Measurements from ENCODE around the gene PROSER3. TPM values are rescaled to one million over a fixed set of nuclear protein-coding genes. Genes with fewer than 3 reads are reported as not detected.

The PROSER3 gene
- total and polyA plus RNA-seq, 2 experiments from 2014 or later = 21.8 to 28.0 TPM

DNA sequence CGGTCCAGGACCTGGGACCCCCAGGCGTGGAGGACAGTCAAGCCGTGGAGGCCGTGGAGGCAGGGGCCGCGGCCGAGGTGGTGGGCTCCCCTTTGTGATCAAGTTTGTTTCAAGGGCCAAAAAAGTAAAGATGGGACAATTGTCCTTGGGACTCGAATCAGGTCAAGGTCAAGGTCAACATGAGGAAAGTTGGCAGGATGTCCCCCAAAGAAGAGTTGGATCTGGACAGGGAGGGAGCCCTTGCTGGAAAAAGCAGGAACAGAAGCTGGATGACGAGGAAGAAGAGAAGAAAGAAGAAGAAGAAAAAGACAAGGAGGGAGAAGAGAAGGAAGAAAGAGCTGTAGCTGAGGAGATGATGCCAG is 37.8 kb upstream of the PROSER3 start:
- no peak for DNase-seq (ENCODE audit: low spot score)
- H3K9me2 ChIP-seq (ENCODE audit: insufficient read depth) = no peaks in the 10 kb centered on the region
- Mint-ChIP-seq H3K27me3 (ENCODE audit: insufficient read depth, low read depth, poor library complexity) (peaks cover 32% of the 10 kb centered on the region), H3K27ac (no peak overlapping the region), H3K9me3 (no peaks in the 10 kb centered on the region; the same call in 2 of the 3 replicates), H3K4me1 (peaks cover 20% of the 10 kb centered on the region), H3K36me3 (ENCODE audit: low read depth) (peaks cover 45% of the 10 kb centered on the region), H3K4me3 (peak overlapping the region; percentile 45; the same call in 1 of the 3 replicates)
- H4K20me1 ChIP-seq (replicated peaks; ENCODE audit: insufficient read depth) = peaks cover 11% of the 10 kb centered on the region
- H3K27me3 ChIP-seq (ENCODE audit: insufficient read depth) = no peaks in the 10 kb centered on the region
- no peak overlapping the region for H2AFZ ChIP-seq
- no peak overlapping the region for H3K27ac ChIP-seq (ENCODE audit: low read depth)
- no peak overlapping the region for H3K4me3 ChIP-seq
- no peak for ATAC-seq
- peaks cover 18% of the 10 kb centered on the region for H3K4me1 ChIP-seq (ENCODE audit: insufficient read depth)
- H3K4me2 ChIP-seq = no peak overlapping the region
- H3K79me2 ChIP-seq (replicated peaks; ENCODE audit: insufficient read depth) = peaks cover 21% of the 10 kb centered on the region
- TF ChIP-seq EZH2phosphoT487 (IDR thresholded peaks at IDR 0.05; ENCODE audit: unreplicated experiment) (no peak), STAT1 (IDR thresholded peaks at IDR 0.05; ENCODE audit: unreplicated experiment) (no peak), ZNF114 (CRISPR knock-in tag; IDR thresholded peaks at IDR 0.05) (no peak)
- peaks cover 11% of the 10 kb centered on the region; the same call in 1 of the 2 replicates for H3K36me3 ChIP-seq (ENCODE audit: insufficient read depth)
- H3F3A ChIP-seq (replicated peaks; ENCODE audit: low read depth) = peaks cover 10% of the 10 kb centered on the region; the same call in 1 of the 2 replicates

- Histone ChIP-seq H3K4me2 (no peak overlapping the region), H3K9me2 (ENCODE audit: insufficient read depth) (no peaks in the 10 kb centered on the region), H4K20me1 (replicated peaks; ENCODE audit: insufficient read depth) (peaks cover 11% of the 10 kb centered on the region), H2AFZ (no peak overlapping the region), H3F3A (replicated peaks; ENCODE audit: low read depth) (peaks cover 10% of the 10 kb centered on the region; the same call in 1 of the 2 replicates), H3K79me2 (replicated peaks; ENCODE audit: insufficient read depth) (peaks cover 21% of the 10 kb centered on the region), H3K4me3 (no peak overlapping the region), H3K27ac (ENCODE audit: low read depth) (no peak overlapping the region), H3K4me1 (ENCODE audit: insufficient read depth) (peaks cover 13% of the 10 kb centered on the region), H3K27me3 (ENCODE audit: insufficient read depth) (no peaks in the 10 kb centered on the region), H3K36me3 (ENCODE audit: insufficient read depth) (peaks cover 16% of the 10 kb centered on the region; the same call in 1 of the 2 replicates)
- H3K4me3 Mint-ChIP-seq = no peak overlapping the region
- TF ChIP-seq ZNF114 (CRISPR knock-in tag; IDR thresholded peaks at IDR 0.05) (no peak), JUNB (IDR thresholded peaks at IDR 0.05; ENCODE audit: unreplicated experiment) (no peak)
- TF ChIP-seq, protein P1, sequence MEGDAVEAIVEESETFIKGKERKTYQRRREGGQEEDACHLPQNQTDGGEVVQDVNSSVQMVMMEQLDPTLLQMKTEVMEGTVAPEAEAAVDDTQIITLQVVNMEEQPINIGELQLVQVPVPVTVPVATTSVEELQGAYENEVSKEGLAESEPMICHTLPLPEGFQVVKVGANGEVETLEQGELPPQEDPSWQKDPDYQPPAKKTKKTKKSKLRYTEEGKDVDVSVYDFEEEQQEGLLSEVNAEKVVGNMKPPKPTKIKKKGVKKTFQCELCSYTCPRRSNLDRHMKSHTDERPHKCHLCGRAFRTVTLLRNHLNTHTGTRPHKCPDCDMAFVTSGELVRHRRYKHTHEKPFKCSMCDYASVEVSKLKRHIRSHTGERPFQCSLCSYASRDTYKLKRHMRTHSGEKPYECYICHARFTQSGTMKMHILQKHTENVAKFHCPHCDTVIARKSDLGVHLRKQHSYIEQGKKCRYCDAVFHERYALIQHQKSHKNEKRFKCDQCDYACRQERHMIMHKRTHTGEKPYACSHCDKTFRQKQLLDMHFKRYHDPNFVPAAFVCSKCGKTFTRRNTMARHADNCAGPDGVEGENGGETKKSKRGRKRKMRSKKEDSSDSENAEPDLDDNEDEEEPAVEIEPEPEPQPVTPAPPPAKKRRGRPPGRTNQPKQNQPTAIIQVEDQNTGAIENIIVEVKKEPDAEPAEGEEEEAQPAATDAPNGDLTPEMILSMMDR (conservative IDR thresholded peaks at IDR 0.05; ENCODE audit: low read depth in 2 of 2) = no peak
- H3K4me1 Mint-ChIP-seq = peaks cover 16% of the 10 kb centered on the region
- ATAC-seq (no peak), DNase-seq (ENCODE audit: low spot score) (no peak)
- H3K9me3 Mint-ChIP-seq = no peaks in the 10 kb centered on the region; the same call in 2 of the 3 replicates
- H3K27me3 Mint-ChIP-seq (ENCODE audit: insufficient read depth, low read depth, poor library complexity) = peaks cover 31% of the 10 kb centered on the region
- no peak overlapping the region for H3K27ac Mint-ChIP-seq
- peaks cover 50% of the 10 kb centered on the region for H3K36me3 Mint-ChIP-seq (ENCODE audit: low read depth)
These were observed 37.3 kb upstream of the PROSER3 start for GRCh38 chr19:35720648-35721047.

DNA sequence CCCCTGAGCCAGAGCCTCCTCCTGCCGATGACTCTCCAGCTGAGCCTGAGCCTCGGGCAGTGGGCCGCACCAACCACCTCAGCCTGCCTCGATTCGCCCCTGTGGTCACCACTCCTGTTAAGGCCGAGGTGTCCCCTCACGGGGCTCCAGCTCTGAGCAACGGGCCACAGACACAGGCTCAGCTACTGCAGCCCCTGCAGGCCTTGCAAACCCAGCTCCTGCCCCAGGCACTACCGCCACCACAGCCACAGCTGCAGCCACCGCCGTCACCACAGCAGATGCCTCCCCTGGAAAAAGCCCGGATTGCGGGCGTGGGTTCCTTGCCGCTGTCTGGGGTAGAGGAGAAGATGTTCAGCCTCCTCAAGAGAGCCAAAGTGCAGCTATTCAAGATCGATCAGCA is 36.6 kb upstream of the PROSER3 start:
- H3K27ac Mint-ChIP-seq = 0 out of 2 replicates have a peak overlapping the region, but pooled peaks have one; percentile 18
- peaks cover 9% of the 10 kb centered on the region for H3K4me1 Mint-ChIP-seq
- no peaks in the 10 kb centered on the region for H3K9me2 ChIP-seq (ENCODE audit: insufficient read depth)
- H3K27me3 ChIP-seq (ENCODE audit: insufficient read depth) = no peaks in the 10 kb centered on the region
- H3K4me2 ChIP-seq = no peak overlapping the region
- H3K4me1 ChIP-seq (ENCODE audit: insufficient read depth) = peaks cover 9% of the 10 kb centered on the region
- TF ChIP-seq EZH2 (IDR thresholded peaks at IDR 0.05; ENCODE audit: low read depth, unreplicated experiment) (no peak), ETS1 (IDR thresholded peaks at IDR 0.05) (no peak), ZNF114 (CRISPR knock-in tag; IDR thresholded peaks at IDR 0.05) (no peak), EZH2phosphoT487 (IDR thresholded peaks at IDR 0.05; ENCODE audit: unreplicated experiment) (no peak), POLR2AphosphoS5 (IDR thresholded peaks at IDR 0.05; ENCODE audit: low read depth) (no peak)
- DNase-seq (ENCODE audit: low spot score) (no peak), ATAC-seq (no peak)
- no peaks in the 10 kb centered on the region; the same call in 2 of the 3 replicates for H3K9me3 Mint-ChIP-seq
- H3K36me3 ChIP-seq (ENCODE audit: insufficient read depth) = peaks cover 23% of the 10 kb centered on the region; the same call in 1 of the 2 replicates
- H3K4me3 ChIP-seq = no peak overlapping the region
- no peak overlapping the region for H3K27ac ChIP-seq (ENCODE audit: low read depth)
- peaks cover 24% of the 10 kb centered on the region for H3K27me3 Mint-ChIP-seq (ENCODE audit: insufficient read depth, low read depth, poor library complexity)
- peaks cover 57% of the 10 kb centered on the region for H3K36me3 Mint-ChIP-seq (ENCODE audit: low read depth)
- no peak overlapping the region for H2AFZ ChIP-seq
- peaks cover 11% of the 10 kb centered on the region for H4K20me1 ChIP-seq (replicated peaks; ENCODE audit: insufficient read depth)
- no peak overlapping the region for H3K4me3 Mint-ChIP-seq
- H3K79me2 ChIP-seq (replicated peaks; ENCODE audit: insufficient read depth) = peaks cover 21% of the 10 kb centered on the region
- H3F3A ChIP-seq (replicated peaks; ENCODE audit: low read depth) = peaks cover 3% of the 10 kb centered on the region; the same call in 1 of the 2 replicates

Data from GM23338 (cell line).